NCI-H345 treated with DMSO at 0.1 percent for 48 hours (cell line): ENCODE results near the gene WNT2B.

Experiments
- DNase-seq: peaks from one replicate; lab custom pipeline; 2025; ENCODE audit not compliant: unreplicated experiment; lab: John Stamatoyannopoulos, UW

Gene WNT2B

DNA sequence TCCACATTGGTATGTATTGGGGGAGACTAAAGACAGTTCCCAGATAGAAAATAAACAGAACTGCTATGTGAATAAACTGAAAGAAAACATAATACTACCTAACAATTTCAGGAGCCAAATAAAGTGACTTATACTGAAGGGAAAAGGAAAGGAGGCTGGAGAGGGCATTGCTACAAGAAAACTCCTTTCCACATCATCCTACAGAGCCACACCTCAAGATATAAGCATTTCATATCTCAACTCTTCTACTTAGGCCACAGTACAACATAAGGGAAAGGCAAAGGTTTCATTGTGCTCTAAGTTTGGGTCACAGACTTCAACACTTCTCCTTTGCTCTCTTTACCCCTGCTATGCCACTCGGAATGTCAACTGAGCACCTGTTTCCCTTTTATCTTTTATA, 55.3 kb downstream of the WNT2B start:
- no peak for DNase-seq

DNA sequence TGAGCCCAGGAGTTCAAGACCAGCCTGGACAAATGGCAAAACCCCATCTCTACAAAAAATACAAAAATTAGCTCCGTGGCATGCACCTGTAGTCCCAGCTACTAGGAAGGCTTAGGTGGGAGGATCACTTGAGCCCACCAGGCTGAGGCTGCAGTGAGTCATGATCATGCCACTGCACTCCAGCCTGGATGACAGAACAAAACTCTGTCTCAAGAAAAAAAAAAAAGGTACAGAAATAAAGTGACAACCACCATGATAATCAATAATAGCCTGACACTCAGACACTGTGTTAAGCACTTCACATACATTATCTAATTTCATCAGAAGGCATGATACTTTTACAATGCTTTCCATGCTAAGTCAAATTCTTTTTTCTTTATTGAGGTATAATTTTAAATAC, 57.0 kb downstream of the WNT2B start:
- DNase-seq = no peak

DNA sequence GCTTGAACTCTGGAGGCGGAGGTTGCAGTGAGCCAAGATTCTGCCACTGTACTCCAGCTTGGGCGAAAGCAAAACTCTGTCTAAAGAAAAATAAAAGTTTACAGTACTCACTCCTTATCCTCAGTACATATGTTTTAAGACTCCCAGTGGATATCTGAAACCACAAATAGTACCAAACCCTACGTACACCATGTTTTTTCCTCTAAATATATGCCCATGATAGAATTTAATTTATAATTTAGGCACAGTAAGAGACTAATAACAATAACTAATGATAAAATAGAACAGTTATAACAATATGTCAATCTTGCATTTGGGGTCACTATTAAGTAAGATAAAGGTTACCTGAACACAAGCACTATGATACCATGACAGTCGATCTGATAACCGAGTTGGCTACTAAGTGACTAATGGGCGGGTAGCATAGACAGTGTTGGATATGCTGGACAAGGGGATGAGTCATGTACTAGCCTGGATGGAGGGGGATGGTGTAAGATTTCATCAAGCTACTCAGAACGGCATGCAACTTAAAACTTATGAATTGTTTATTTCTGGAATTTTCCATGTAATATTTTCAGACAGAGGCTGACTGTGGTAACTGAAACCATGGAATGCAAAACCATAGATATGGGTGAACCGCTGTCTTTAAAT, 66.5 kb downstream of the WNT2B start:
- no peak for DNase-seq

DNA sequence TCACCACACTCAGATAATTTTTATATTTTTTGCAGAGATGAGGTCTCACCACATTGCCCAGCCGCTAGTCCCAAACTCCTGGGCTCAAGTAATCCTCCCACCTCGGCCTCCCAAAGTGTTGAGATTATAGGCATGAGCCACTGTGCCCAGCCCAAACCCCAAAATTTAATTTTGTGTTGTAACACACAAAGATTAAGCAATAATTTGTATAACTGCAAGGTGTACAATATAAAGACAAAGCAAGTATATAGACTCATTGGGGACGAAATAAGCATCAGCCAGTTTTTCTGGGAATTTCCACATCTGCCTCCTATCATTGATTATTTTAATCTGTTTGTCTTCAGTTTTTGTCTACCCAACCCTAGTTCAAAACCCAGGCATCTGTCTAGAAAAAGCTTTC, 67.5 kb downstream of the WNT2B start:
- no peak for DNase-seq
